A375 (cell line): Measurements from ENCODE around the gene TIMM8B. TPM values are rescaled to one million over a fixed set of nuclear protein-coding genes. Genes with fewer than 3 reads are reported as not detected.

ENCODE experiments used
- small RNA-seq: library from RNA; depleted of rRNA; stranded (forward); fragments of <200 nt; gene quantifications from one replicate; pipeline ENCODE3, GENCODE V24; 2014
- total RNA-seq: library from RNA; depleted of rRNA; stranded (reverse); fragments of >200 nt; shearing (Covaris generic); gene quantifications from 2 replicates; pipeline ENCODE4 v1.2.3, GENCODE V29; 2014; rRNA removed

Gene TIMM8B, protein sequence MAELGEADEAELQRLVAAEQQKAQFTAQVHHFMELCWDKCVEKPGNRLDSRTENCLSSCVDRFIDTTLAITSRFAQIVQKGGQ
- total RNA-seq = 90.4 and 106 TPM in 2 replicates

DNA sequence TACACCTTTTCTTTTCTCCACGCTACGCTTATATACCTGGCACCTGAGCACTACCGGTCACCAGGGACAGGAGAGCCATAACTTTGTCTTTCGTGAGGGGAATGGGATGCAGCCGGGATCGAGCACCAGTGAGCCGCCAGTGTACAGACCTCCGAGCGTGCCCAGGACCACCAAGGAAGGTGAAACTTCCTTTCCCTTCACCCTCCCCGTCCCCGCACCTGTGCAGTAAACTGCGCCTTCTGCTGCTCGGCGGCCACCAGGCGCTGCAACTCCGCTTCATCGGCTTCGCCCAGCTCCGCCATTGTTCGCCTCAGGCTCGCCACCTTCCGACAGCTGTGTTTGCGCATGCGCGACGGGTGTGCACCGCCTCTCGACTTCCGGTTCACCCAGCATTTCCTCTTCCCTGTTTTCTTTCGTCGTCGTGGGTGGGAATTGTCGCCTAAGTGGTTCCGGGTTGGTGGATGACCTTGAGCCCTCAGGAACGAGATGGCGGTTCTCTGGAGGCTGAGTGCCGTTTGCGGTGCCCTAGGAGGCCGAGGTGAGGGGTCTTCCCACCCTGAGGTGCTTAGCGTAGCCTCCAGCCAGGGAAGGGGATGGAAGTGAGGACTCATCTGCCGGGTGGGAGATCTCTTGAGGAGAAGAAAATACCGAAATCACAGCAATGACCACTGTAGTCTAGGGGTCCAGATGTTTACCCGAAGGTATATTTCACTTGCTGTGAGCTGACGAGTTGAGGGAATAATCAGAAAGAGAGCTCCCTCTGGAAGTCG lies at the start of gene TIMM8B, which contains the start of gene SDHD:
TSS of gene TIMM8B (minus strand) at position 335 of the 770 bp plus-strand sequence. CDS start at position 302, 33 bp downstream.
TSS of gene SDHD (plus strand) at position 452 of the 770 bp plus-strand sequence. CDS start at position 487, 35 bp downstream.

DNA sequence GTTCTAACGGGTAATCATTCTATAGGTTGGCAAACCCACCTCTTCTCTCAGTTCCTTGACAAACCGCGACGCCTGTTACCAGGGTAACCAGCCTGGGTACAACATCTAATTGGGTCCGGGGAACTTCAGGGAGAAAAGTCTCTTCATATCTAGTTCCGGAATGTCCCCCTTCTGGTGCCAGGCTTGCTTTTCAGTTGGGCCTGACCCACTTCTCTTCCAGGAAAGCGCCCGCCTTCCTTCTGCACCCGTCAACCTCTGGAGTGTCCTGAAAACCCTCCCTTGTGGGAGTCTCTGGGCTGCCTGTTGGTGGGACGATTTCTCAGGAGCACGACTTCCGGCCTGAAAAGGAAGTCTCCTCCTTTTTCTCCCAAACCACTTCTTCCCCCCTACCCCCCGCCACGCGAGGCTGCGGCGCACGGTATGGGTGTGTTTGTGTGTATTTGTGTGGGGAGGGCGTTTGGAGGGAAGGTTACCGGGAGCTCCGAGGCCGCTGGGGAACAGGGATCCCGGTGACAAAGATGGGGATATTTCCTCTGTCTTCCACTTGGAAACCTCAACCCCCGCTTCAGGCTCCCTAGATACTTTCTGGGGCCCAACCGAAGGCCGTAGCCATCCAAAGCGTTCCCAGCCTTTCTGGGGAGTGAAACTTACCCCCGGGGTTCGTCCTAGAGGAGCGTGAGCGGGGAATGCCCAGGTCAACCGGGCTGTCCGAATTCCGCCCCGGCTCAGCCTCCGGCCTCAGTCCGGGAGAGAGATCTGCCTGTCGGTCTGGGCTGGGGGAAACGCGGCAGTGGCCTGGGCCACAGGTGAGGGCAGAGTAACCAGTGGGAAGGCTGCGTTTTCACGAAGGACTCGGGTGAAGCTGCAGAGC lies 12.4 kb downstream of the TIMM8B start, which contains the start of the genes NKAPD1 and PIH1D2:
TSS of gene NKAPD1 (plus strand) at position 359 of the 871 bp plus-strand sequence. CDS start 1,276 bp downstream, outside the sequence.
TSS of gene PIH1D2 (minus strand) at position 77 of the 871 bp plus-strand sequence. CDS start 843 bp downstream, outside the sequence.

Small RNAs within 50 kb of the gene (small RNA-seq; reads per million reads assigned to genes)
- gene AP000907.3 = not detected

Other genes with a start within 250 kb of the TIMM8B start
- gene ALG9, start 215.2 kb downstream of the TIMM8B start, total RNA-seq = 13.1 and 22.7 TPM in 2 replicates
- 2.6 and 3.1 TPM in 2 replicates for gene FDXACB1, start 207.6 kb downstream of the TIMM8B start, total RNA-seq
- gene CFAP68, start 207.2 kb downstream of the TIMM8B start, total RNA-seq = 30.2 and 41.3 TPM in 2 replicates
- gene CRYAB, start 175.0 kb downstream of the TIMM8B start, total RNA-seq = not detected in 2 replicates
- gene HSPB2, start 174.0 kb downstream of the TIMM8B start, total RNA-seq = not detected in 2 replicates
- 1.2 TPM in 1 of 2 replicates, not detected in the other for gene C11orf52, start 167.8 kb downstream of the TIMM8B start, total RNA-seq
- gene DIXDC1, start 149.4 kb downstream of the TIMM8B start, total RNA-seq = 5.0 and 6.2 TPM in 2 replicates
- 28.2 and 33.2 TPM in 2 replicates for gene DLAT, start 61.3 kb downstream of the TIMM8B start, total RNA-seq
- gene PIH1D2, start 12.7 kb downstream of the TIMM8B start, total RNA-seq = 1.7 and 2.1 TPM in 2 replicates
- 16.4 and 24.2 TPM in 2 replicates for gene NKAPD1, start 12.5 kb downstream of the TIMM8B start, total RNA-seq
- 48.0 and 62.7 TPM in 2 replicates for gene SDHD, start 117 bp upstream of the TIMM8B start, total RNA-seq
- 1.2 and 3.5 TPM in 2 replicates for gene IL18, start 77.3 kb upstream of the TIMM8B start, total RNA-seq
- not detected in 2 replicates for gene TEX12, start 80.6 kb upstream of the TIMM8B start, total RNA-seq
- gene BCO2, start 88.8 kb upstream of the TIMM8B start, total RNA-seq = 0.66 and 1.0 TPM in 2 replicates
- gene PTS, start 139.7 kb upstream of the TIMM8B start, total RNA-seq = 54.4 and 65.5 TPM in 2 replicates
- not detected in 2 replicates for gene PLET1, start 174.1 kb upstream of the TIMM8B start, total RNA-seq